HL-60 (cell line): ENCODE data around the gene ILDR1.

Source experiments
- CTCF ChIP-seq: IDR thresholded peaks from one replicate; pipeline ENCODE4 v1.5.1; 2011; ENCODE audit warnings: low read length, control low read depth, inconsistent platforms; ENCODE audit not compliant: insufficient read depth
- GABPA ChIP-seq: IDR thresholded peaks from 2 replicates; pipeline ENCODE4 v1.6.1; 2012; ENCODE audit warnings: low read depth
- POLR2AphosphoS5 ChIP-seq: IDR thresholded peaks from 2 replicates; pipeline ENCODE4 v1.6.1; 2012; ENCODE audit warnings: low read depth
- TF ChIP-seq, protein P1 (sequence below): IDR thresholded peaks from 2 replicates; pipeline ENCODE4 v1.6.1; 2012; ENCODE audit warnings: low read depth; ENCODE audit not compliant: insufficient replicate concordance

DNA sequence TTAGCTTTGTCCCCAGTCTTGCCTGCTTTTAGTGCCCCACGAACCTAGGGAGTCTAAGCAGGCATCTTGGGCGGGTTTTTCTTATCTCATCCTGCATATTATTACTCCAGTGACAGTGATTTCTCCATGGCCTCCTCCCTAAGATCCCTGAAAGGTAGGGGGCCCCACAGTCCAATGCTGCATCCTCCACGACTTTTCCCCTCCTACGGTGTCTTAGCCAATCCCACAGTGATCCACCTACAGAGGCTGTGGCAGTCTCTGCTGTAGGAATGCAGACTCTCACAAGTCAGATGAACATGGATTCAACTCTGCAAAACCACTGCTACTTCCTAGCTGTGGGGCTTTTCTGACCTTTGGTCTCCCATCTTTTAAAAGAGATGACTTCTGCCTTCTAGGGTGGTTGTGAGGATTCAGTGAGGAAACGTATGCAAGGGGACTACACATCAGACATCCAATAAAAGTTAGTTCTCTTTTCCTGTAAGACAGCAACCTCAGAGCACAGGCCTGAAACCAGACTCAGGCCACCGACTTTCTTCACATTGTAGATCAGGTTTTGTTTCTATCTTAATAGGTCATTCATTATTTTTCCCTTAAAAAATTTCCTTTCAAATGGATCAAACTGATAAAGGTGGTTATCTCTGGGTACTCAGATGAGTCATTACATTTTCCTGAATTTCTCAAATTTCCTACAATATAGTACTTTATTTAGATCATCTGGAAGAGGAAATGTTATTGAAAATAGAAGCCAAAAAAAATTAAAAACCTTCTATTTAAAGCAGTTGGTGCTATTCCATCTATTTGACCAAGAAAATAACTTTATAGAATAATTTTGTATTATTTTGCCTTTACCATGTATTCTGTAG lies 23.2 kb downstream of the ILDR1 start:
- no peak for TF ChIP-seq CTCF
- TF ChIP-seq, protein P1, sequence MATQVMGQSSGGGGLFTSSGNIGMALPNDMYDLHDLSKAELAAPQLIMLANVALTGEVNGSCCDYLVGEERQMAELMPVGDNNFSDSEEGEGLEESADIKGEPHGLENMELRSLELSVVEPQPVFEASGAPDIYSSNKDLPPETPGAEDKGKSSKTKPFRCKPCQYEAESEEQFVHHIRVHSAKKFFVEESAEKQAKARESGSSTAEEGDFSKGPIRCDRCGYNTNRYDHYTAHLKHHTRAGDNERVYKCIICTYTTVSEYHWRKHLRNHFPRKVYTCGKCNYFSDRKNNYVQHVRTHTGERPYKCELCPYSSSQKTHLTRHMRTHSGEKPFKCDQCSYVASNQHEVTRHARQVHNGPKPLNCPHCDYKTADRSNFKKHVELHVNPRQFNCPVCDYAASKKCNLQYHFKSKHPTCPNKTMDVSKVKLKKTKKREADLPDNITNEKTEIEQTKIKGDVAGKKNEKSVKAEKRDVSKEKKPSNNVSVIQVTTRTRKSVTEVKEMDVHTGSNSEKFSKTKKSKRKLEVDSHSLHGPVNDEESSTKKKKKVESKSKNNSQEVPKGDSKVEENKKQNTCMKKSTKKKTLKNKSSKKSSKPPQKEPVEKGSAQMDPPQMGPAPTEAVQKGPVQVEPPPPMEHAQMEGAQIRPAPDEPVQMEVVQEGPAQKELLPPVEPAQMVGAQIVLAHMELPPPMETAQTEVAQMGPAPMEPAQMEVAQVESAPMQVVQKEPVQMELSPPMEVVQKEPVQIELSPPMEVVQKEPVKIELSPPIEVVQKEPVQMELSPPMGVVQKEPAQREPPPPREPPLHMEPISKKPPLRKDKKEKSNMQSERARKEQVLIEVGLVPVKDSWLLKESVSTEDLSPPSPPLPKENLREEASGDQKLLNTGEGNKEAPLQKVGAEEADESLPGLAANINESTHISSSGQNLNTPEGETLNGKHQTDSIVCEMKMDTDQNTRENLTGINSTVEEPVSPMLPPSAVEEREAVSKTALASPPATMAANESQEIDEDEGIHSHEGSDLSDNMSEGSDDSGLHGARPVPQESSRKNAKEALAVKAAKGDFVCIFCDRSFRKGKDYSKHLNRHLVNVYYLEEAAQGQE: no peak
- TF ChIP-seq GABPA: no peak
- no peak for TF ChIP-seq POLR2AphosphoS5
